Panc1 (cell line): ENCODE measurements around the gene UBAC1. TPM values are rescaled to one million over a fixed set of nuclear protein-coding genes. Genes with fewer than 3 reads are reported as not detected.

Experiments
- ATAC-seq: fragments of 200-7000 bp; cut with Tn5 transposase; 2 replicates; pipeline ENCODE4 v1.9.1; 2020; ENCODE audit warnings: mild to moderate bottlenecking, moderate library complexity
- BruUV-seq: library from RNA; stranded (reverse); fragments of 400-500 nt; replicated peaks from 2 replicates; lab custom pipeline; 2021; lab: Mats Ljungman, UMichigan
- CTCF ChIA-PET: fragments of 300-600 bp; sonication (Branson Sonifier 250); formaldehyde crosslinking; loops from one replicate; lab custom pipeline; 2022; ENCODE audit warnings: antibody characterized with exemption; lab: Charles Lee
- POLR2A ChIA-PET: fragments of 300-600 bp; sonication (Branson Sonifier 250); formaldehyde crosslinking; loops from one replicate; lab custom pipeline; 2022; ENCODE audit warnings: antibody characterized with exemption; lab: Charles Lee
- DNase-seq: peaks from one replicate; pipeline ENCODE4 v3.0.0-alpha.2; 2010; ENCODE audit warnings: low read depth, low spot score
- H3K27ac ChIP-seq: 2 replicates; pipeline ENCODE4 v1.5.1; 2011; ENCODE audit warnings: mild to moderate bottlenecking, low read length, inconsistent platforms
- H3K27me3 ChIP-seq: fragments of 200-500 bp; sonication (Bioruptor generic); 2 replicates; pipeline ENCODE4 v1.6.0; 2014; ENCODE audit warnings: low read length, inconsistent platforms; ENCODE audit not compliant: control insufficient read depth, insufficient read depth
- H3K36me3 ChIP-seq: fragments of 200-500 bp; sonication (Bioruptor generic); 2 replicates; pipeline ENCODE4 v1.5.1; 2014; ENCODE audit warnings: inconsistent platforms, mild to moderate bottlenecking, low read length, moderate library complexity; ENCODE audit not compliant: control insufficient read depth, insufficient read depth
- H3K4me1 ChIP-seq: 2 replicates; pipeline ENCODE4 v1.5.1; 2011; ENCODE audit warnings: inconsistent platforms, mild to moderate bottlenecking, low read length, moderate library complexity; ENCODE audit not compliant: control insufficient read depth, insufficient read depth
- H3K4me3 ChIP-seq, 2 experiments: 2 replicates each; pipeline ENCODE4 v1.5.1; 2011 to 2012; ENCODE audit warnings: low read depth in 2 of 2, low read length in 2 of 2, mild to moderate bottlenecking in 2 of 2, inconsistent platforms in 1 of 2, moderate library complexity in 1 of 2
- H3K9me3 ChIP-seq: fragments of 200-500 bp; sonication (Bioruptor generic); 2 replicates; pipeline ENCODE4 v1.5.1; 2014; ENCODE audit warnings: low read depth, mild to moderate bottlenecking, inconsistent platforms, low read length, moderate library complexity; ENCODE audit not compliant: control insufficient read depth, insufficient read depth
- POLR2AphosphoS5 ChIP-seq: IDR thresholded peaks from 2 replicates; pipeline ENCODE4 v1.6.1; 2012; ENCODE audit warnings: mild to moderate bottlenecking, low read depth, low read length, moderate library complexity
- REST ChIP-seq, 2 experiments: IDR thresholded peaks; 2 replicates each; pipeline ENCODE4 v1.6.1; 2011 to 2012; ENCODE audit warnings: low read depth in 2 of 2, control low read depth in 1 of 2, low read length in 1 of 2, mild to moderate bottlenecking in 1 of 2, moderate library complexity in 1 of 2; ENCODE audit not compliant: insufficient read depth in 1 of 2
- SIN3A ChIP-seq: IDR thresholded peaks from 2 replicates; pipeline ENCODE4 v1.6.1; 2012; ENCODE audit warnings: low read depth, mild to moderate bottlenecking, low read length, moderate library complexity, borderline replicate concordance; ENCODE audit not compliant: insufficient read depth
- TCF7L2 ChIP-seq: IDR thresholded peaks from 2 replicates; pipeline ENCODE4 v1.6.1; 2011; ENCODE audit warnings: mild to moderate bottlenecking, low read depth, low read length, inconsistent platforms
- in situ Hi-C: cut with HindIII; loops from 2 replicates; pipeline ENCODE4 v1.10.0; 2016; ENCODE audit warnings: low sequenced_read_pairs, low pct_unique_long_range_greater_than_20kb
- intact Hi-C: fragments of 100-400 bp; cut with micrococcal nuclease; formaldehyde crosslinking; loops from one replicate; pipeline ENCODE4 v1.10.0; 2022; ENCODE audit not compliant: unreplicated experiment
- total RNA-seq: library from RNA; stranded (reverse); gene quantifications from one replicate; pipeline ENCODE4 v1.2.1, GENCODE V29; 2021; ENCODE audit not compliant: unreplicated experiment
- TF ChIP-seq, protein P1 (sequence below): fragments of 450-650 bp; IDR thresholded peaks from 2 replicates; pipeline ENCODE4 v1.5.1; 2017; ENCODE audit warnings: mild to moderate bottlenecking

Gene UBAC1
- total RNA-seq, 1 experiment from 2014 or later, result 38.0 TPM

DNA sequence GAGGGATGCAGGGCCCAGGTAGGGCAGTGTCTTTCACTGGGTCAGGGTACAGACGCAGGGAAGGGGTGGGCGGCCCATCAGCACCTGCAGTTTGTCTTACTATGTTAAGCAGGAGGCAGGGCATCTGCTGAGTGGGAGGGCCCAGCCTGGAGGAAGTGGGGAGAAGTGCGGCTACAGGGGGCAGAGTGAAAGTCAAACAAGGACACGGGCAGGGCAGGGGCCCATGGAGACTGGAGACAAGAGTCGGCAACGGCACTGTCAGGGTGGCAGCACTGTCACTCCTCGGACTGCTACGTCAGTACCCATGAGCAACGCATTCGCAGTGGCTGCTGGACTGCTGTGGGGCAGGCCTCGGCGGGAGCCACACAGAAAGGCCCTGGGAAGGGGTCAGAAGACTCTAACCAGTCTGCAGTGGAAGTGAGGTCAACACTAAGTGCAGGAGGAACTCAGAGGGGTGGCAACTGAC is 73.6 kb downstream of the UBAC1 start:
- no peaks in the 10 kb centered on the region for H3K27me3 ChIP-seq
- H3K9me3 ChIP-seq, result no peaks in the 10 kb centered on the region
- no peaks in the 10 kb centered on the region for H3K36me3 ChIP-seq
- TF ChIP-seq TCF7L2 (no peak), SIN3A (no peak), REST (IDR thresholded peaks at IDR 0.05; ENCODE audit: insufficient read depth in 1 of 2, low read depth in 2 of 2, low read length in 1 of 2) (no peak), POLR2AphosphoS5 (no peak)
- TF ChIP-seq, protein P1, sequence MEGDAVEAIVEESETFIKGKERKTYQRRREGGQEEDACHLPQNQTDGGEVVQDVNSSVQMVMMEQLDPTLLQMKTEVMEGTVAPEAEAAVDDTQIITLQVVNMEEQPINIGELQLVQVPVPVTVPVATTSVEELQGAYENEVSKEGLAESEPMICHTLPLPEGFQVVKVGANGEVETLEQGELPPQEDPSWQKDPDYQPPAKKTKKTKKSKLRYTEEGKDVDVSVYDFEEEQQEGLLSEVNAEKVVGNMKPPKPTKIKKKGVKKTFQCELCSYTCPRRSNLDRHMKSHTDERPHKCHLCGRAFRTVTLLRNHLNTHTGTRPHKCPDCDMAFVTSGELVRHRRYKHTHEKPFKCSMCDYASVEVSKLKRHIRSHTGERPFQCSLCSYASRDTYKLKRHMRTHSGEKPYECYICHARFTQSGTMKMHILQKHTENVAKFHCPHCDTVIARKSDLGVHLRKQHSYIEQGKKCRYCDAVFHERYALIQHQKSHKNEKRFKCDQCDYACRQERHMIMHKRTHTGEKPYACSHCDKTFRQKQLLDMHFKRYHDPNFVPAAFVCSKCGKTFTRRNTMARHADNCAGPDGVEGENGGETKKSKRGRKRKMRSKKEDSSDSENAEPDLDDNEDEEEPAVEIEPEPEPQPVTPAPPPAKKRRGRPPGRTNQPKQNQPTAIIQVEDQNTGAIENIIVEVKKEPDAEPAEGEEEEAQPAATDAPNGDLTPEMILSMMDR, result no peak
- H3K4me1 ChIP-seq, result peaks cover 20% of the 10 kb centered on the region
- intact Hi-C loops (no loop called here), in situ Hi-C loops (no loop called here)
- ATAC-seq (no peak), DNase-seq (no peak)
- no peak overlapping the region for H3K27ac ChIP-seq
- ChIA-PET POLR2A (no interaction called here), CTCF (no interaction called here)
- BruUV-seq, result no TSS peak
- H3K4me3 ChIP-seq, result no peak overlapping the region

GRCh38 chr9:135887021-135887507 is 74.1 kb downstream of the UBAC1 start:
- Histone ChIP-seq H3K27ac (no peak overlapping the region), H3K27me3 (no peaks in the 10 kb centered on the region), H3K9me3 (no peaks in the 10 kb centered on the region), H3K4me1 (peaks cover 20% of the 10 kb centered on the region), H3K4me3 (no peak overlapping the region), H3K36me3 (no peaks in the 10 kb centered on the region)
- intact Hi-C loops, result no loop called here
- no peak for DNase-seq
- ATAC-seq, result no peak
- BruUV-seq, result no TSS peak
- CTCF ChIA-PET, result no interaction called here
- in situ Hi-C loops, result no loop called here
- TF ChIP-seq POLR2AphosphoS5, result no peak
- TF ChIP-seq SIN3A, result no peak
- TF ChIP-seq, protein P1, result no peak
- TF ChIP-seq TCF7L2, result no peak
- no peak for TF ChIP-seq REST (IDR thresholded peaks at IDR 0.05; ENCODE audit: insufficient read depth in 1 of 2, low read depth in 2 of 2, low read length in 1 of 2)
- POLR2A ChIA-PET, result no interaction called here
